Central memory CD8-positive, alpha-beta T cell (primary cell): ENCODE data around the gene MYO1C.
"Not testable (repeated sequence)": the region's sequence is repeated elsewhere in the genome, so short reads cannot be mapped to it uniquely, and the experiment has no call there.

Experiments used
- ATAC-seq: fragments of 150-1000 bp; cut with Tn5 transposase; replicated peaks from 2 replicates; pipeline ENCODE4 v1.10.0; 2022; ENCODE audit warnings: mild to moderate bottlenecking, moderate FRiP score, moderate number of reproducible peaks; ENCODE audit not compliant: poor library complexity, severe bottlenecking; ENCODE audit errors: extremely low read depth
- DNase-seq, 2 donors: peaks; one replicate each; pipeline ENCODE4 v3.0.0; 2021; ENCODE audit warnings: low spot score in 2 of 2
- H3K27ac Mint-ChIP-seq: one replicate; pipeline ENCODE4 v1.8.0; 2022; ENCODE audit warnings: low read depth, mild to moderate bottlenecking, moderate library complexity, mixed read lengths
- H3K27me3 Mint-ChIP-seq: one replicate; pipeline ENCODE4 v1.8.0; 2022; ENCODE audit warnings: mixed read lengths
- H3K36me3 Mint-ChIP-seq: one replicate; pipeline ENCODE4 v1.8.0; 2022; ENCODE audit warnings: mild to moderate bottlenecking, moderate library complexity, mixed read lengths; ENCODE audit not compliant: insufficient read depth
- H3K4me1 Mint-ChIP-seq: one replicate; pipeline ENCODE4 v1.8.0; 2022; ENCODE audit warnings: mixed read lengths
- H3K4me3 Mint-ChIP-seq: one replicate; pipeline ENCODE4 v1.8.0; 2022; ENCODE audit warnings: mild to moderate bottlenecking, moderate library complexity, mixed read lengths
- H3K9me3 Mint-ChIP-seq: one replicate; pipeline ENCODE4 v1.8.0; 2022; ENCODE audit warnings: mixed read lengths

MYO1C gene

DNA sequence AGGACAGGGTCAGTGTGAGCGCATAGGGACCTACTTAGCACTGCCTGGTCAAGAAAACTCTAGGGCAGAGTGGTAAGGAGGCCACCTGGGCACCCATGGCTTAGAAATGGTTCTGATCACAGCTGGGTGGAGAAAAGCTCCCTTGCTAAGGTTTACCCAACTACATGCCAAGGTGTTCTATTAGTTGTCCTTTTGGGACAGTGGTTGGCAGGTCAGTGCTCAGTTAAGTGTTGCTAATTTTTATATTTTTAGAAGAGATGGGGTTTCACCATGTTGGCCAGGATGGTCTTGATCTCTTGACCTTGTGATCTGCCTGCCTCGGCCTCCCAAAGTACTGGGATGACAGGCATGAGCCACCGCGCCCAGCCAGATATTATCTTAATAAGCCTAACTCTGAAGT is 46.8 kb downstream of the MYO1C start:
- peaks cover 25% of the 10 kb centered on the region for H3K4me1 Mint-ChIP-seq
- DNase-seq, ATAC-seq, H3K4me3 Mint-ChIP-seq, H3K27me3 Mint-ChIP-seq, H3K9me3 Mint-ChIP-seq: not testable (repeated sequence)
- H3K27ac Mint-ChIP-seq, result peak overlapping the region; percentile 22
- peaks cover 13% of the 10 kb centered on the region for H3K36me3 Mint-ChIP-seq

DNA sequence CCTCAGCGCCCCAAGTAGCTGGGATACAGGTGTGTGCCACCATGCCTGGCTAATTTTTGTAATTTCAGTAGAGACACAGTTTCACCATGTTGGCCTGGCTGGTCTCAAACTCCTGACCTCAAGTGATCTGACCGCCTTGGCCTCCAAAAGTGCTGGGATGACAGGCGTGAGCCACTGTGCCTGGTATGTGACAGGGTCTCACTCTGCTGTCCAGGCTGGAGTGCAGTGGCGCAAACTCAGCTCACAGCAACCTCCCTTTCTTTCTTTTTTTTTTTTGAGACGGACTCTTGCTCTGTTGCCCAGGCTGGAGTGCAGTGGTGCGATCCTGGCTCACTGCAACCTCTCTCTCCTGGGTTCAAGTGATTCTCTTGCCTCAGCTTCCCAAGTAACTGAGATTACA is 49.8 kb downstream of the MYO1C start:
- not testable (repeated sequence) for H3K27ac Mint-ChIP-seq, DNase-seq, H3K4me3 Mint-ChIP-seq, H3K27me3 Mint-ChIP-seq, ATAC-seq, H3K9me3 Mint-ChIP-seq
- Mint-ChIP-seq H3K4me1 (peaks cover 13% of the 10 kb centered on the region), H3K36me3 (peaks cover 15% of the 10 kb centered on the region)

DNA sequence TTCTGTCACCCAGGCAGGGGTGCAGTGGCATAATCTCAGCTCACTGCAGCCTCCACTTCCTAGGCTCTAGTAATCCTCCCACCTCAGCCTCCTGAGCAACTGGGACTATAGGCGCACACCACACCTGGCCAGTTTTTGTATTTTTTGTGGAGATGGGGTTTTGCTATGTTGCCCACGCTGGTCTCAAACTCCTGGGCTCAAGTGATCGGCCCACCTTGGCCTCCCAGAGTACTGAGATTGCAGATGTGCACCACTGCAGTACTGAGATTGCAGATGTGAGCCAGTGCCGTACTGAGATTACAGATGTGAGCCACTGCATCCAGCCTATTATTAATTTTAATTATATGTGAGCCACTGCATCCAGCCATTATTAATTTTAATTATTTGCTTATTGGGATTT is 50.3 kb downstream of the MYO1C start:
- no peak for ATAC-seq
- no peak overlapping the region for H3K4me3 Mint-ChIP-seq
- DNase-seq, result no peak
- H3K27ac Mint-ChIP-seq, result no peak overlapping the region
- H3K9me3 Mint-ChIP-seq, result no peaks in the 10 kb centered on the region
- no peaks in the 10 kb centered on the region for H3K27me3 Mint-ChIP-seq
- H3K4me1 Mint-ChIP-seq, result peaks cover 13% of the 10 kb centered on the region
- H3K36me3 Mint-ChIP-seq, result peaks cover 13% of the 10 kb centered on the region

DNA sequence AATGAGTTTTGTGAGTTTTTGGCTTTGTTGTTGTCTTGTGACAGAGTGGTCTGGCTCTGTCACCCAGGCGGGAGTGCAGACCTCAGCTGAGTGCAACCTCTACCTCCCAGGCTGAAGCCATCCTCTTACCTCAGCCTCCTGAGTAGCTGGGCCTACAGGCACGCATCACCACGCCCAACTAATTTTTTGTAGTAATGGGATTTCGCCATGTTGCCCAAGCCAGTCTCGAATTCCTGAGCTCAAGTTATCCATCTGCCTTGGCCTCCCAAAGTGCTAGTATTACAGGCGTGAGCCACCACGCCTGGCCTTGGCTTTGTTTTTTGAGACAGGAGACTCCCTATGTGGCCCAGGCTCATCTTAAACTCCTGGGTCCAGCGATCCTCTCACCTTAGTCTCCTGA is 51.6 kb downstream of the MYO1C start:
- no peak for ATAC-seq
- Mint-ChIP-seq H3K4me3 (no peak overlapping the region), H3K9me3 (no peaks in the 10 kb centered on the region), H3K4me1 (peaks cover 21% of the 10 kb centered on the region), H3K36me3 (peaks cover 17% of the 10 kb centered on the region), H3K27ac (no peak overlapping the region), H3K27me3 (no peaks in the 10 kb centered on the region)
- no peak for DNase-seq

DNA sequence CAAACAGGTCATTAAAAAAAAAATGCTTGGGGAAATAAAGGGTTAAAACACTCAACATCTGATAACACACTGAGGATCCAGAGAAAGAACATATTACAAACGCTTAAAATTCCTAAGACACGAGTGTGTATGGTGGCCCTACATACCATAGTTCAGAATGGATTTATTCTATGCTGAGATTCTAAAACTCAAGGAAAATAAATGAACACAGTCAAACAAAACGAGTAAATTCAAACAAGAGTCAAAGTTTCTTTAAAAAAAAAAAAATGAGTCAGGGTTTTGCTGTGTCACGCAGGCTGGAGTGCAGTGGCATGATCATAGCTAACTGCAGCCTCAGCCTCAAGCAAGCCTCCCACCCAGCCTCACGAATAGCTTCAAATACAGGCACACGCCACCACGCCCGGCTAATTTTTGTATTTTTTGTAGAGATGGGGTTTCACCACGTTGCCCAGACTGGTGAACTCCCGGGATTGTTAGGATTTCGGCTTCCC is 53.8 kb downstream of the MYO1C start:
- Mint-ChIP-seq H3K36me3 (peaks cover 21% of the 10 kb centered on the region), H3K9me3 (no peaks in the 10 kb centered on the region), H3K4me1 (peaks cover 17% of the 10 kb centered on the region), H3K4me3 (no peak overlapping the region), H3K27me3 (no peaks in the 10 kb centered on the region), H3K27ac (no peak overlapping the region)
- no peak for ATAC-seq
- DNase-seq, result no peak

DNA sequence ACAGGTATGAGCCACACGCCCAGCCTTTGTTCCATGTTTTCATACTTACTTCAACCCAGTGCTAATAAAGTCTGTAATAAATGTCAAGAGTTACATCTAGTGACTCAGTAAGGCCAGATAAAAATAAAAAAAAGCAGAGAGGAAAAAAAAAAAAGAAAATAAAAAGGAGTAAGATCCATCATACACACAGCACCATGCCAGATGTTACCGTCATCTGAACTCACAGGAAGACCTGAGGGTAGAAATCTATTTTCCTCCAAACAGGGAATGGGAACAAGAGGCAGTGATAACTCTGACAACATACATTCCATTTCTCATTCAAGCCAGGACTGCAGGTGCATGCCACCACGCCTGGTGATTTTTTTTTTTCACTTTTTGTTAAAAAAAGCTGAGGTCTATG is 57.2 kb downstream of the MYO1C start:
- ATAC-seq, result no peak
- no peak for DNase-seq
- Mint-ChIP-seq H3K27ac (peak overlapping the region; percentile 14), H3K9me3 (no peaks in the 10 kb centered on the region), H3K36me3 (peaks cover 30% of the 10 kb centered on the region), H3K4me3 (no peak overlapping the region), H3K27me3 (no peaks in the 10 kb centered on the region), H3K4me1 (peaks cover 28% of the 10 kb centered on the region)

DNA sequence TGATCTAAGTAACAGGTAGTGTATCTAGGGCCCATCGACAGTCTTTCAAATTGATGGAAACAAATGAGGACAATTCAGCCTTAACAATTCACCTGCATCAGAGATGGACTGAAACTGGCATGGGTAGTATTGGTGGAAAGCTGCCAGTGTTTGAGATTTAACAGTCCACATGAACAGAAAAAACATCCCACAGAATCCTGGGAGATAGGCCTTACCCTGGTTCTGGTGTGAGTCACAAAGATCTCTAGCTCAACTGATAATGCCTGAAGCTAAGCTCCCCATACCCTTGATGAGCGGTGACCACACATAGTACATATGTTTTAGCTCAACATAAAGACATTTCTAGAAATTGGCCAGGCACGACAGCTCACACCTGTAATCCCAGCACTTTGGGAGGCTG is 58.3 kb downstream of the MYO1C start:
- Mint-ChIP-seq H3K27me3 (no peaks in the 10 kb centered on the region), H3K4me3 (no peak overlapping the region), H3K27ac (no peak overlapping the region), H3K4me1 (peaks cover 28% of the 10 kb centered on the region), H3K9me3 (no peaks in the 10 kb centered on the region), H3K36me3 (peaks cover 32% of the 10 kb centered on the region)
- DNase-seq (no peak), ATAC-seq (no peak)

DNA sequence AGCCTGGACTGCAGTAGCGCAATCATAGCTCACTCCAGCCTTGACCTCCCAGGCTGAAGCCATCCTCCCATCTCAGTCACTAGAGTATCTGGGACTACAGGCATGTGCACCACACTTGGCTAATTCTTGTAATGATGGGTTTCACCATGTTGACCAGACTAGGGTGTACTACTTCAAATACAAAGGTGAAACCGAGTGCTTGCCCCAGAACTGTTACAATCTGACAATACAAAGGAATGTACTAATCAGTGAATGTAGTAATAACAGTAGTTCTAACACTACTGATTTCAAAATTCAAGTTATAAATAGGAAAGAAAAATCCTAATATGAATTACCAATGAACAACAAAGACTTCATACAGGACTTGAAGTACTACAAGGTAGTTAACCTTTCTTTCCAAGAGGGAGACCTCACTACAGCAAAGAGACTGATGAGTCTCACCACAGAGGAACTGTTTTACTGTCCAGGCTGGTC is 60.8 kb downstream of the MYO1C start:
- ATAC-seq (no peak), DNase-seq (no peak)
- peaks cover 33% of the 10 kb centered on the region for H3K36me3 Mint-ChIP-seq
- H3K27me3 Mint-ChIP-seq, result no peaks in the 10 kb centered on the region
- no peaks in the 10 kb centered on the region for H3K9me3 Mint-ChIP-seq
- H3K4me1 Mint-ChIP-seq, result peaks cover 24% of the 10 kb centered on the region
- H3K27ac Mint-ChIP-seq, result peak overlapping the region; percentile 22
- no peak overlapping the region for H3K4me3 Mint-ChIP-seq

DNA sequence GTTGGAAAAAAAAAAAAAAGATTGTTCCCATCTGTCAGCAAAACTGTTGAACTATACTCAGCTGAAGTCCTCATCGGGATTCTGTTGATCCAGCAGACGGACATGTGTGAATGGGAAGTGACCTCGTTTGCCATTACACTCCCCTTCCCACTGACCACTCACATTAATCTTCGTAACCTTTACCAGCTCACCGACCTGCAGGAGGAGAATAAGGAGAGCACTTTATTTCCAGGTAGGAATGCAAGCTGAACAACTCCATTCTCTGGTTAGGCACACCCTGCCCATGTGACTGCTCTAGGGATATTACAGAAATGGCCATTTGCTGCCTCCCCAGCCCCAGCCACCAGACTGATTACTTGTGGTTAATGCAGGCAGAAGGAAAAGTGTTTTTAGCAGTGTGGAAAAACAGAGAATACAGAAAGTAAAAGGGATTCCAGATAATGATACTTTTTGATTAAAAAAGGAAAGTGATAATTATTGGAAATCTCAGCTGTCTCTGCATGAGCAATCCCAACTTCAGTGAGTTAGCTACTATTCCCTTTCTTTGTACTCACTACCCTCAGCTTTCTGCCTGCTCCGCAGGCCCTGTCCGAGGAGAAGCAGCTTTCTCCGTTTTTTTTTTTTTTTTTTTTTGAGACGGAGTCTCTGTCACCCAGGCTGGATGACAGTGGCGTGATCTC is 68.9 kb downstream of the MYO1C start:
- H3K4me1 Mint-ChIP-seq, result peaks cover 7% of the 10 kb centered on the region
- H3K4me3 Mint-ChIP-seq, result no peak overlapping the region
- H3K9me3 Mint-ChIP-seq, result no peaks in the 10 kb centered on the region
- DNase-seq, result no peak
- ATAC-seq, result no peak
- no peak overlapping the region for H3K27ac Mint-ChIP-seq
- no peaks in the 10 kb centered on the region for H3K27me3 Mint-ChIP-seq
- H3K36me3 Mint-ChIP-seq, result peaks cover 34% of the 10 kb centered on the region

DNA sequence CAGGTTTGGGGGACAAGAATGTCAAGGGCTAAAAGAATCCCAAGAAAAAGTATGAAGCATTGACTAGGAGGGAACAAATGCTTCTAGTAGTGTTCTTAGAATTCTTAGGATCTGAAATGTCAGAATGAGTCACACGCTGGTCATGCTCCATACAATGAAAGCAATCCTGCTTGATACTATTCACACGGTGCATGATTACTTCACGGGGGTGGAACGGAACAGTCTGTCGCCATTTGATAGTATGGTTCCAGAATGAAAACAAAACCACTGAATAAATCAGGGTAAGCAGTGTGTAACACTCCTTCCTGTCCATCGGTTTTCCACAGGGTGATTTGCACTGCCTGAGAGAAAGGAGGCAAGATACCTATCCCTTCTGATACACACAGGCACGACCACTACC is 69.6 kb downstream of the MYO1C start:
- DNase-seq, result no peak
- Mint-ChIP-seq H3K36me3 (peaks cover 35% of the 10 kb centered on the region), H3K4me3 (no peak overlapping the region), H3K27me3 (no peaks in the 10 kb centered on the region), H3K9me3 (no peaks in the 10 kb centered on the region), H3K27ac (no peak overlapping the region), H3K4me1 (peaks cover 7% of the 10 kb centered on the region)
- ATAC-seq, result no peak

DNA sequence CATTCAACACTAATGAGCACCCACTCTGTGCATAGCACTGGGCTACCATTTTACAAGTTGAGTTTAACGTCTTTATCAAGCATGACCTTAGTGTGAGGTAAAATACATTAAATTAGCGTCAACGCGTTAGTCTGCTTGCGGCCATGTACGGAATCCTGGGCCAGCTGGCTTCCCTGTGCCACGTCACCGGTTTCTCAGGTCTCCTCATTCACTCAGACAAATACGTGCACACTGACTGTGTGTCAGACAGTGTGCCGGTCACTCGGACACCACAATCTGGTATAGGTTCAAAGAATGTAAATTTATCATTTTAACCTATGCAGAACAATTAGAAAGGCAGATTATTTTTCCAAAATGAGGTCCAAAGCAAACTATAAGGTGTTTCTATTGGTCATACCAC is 71.0 kb downstream of the MYO1C start:
- H3K9me3 Mint-ChIP-seq, result no peaks in the 10 kb centered on the region
- ATAC-seq (no peak), DNase-seq (no peak)
- H3K27ac Mint-ChIP-seq, result no peak overlapping the region
- peaks cover 7% of the 10 kb centered on the region for H3K4me1 Mint-ChIP-seq
- no peaks in the 10 kb centered on the region for H3K27me3 Mint-ChIP-seq
- H3K36me3 Mint-ChIP-seq, result peaks cover 38% of the 10 kb centered on the region
- H3K4me3 Mint-ChIP-seq, result no peak overlapping the region

DNA sequence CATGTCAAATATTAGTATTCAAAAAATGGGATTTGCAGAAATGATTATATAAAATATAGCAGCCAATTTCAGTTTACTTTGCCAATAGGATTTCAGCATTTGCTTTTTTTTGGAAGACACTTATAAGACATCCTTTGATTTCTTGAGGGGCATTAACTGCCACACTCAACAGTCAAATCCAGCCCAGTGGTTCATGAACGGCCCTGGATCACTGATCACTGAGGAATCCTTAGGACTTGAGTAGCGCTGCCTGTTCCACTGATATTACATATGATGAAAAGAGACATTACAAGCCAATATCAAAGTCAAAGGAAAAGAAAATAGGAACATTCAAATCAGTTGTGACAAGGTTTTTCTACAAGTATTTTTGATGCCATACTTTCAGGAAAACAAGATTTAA is 71.5 kb downstream of the MYO1C start:
- Mint-ChIP-seq H3K4me1 (peaks cover 7% of the 10 kb centered on the region), H3K36me3 (peaks cover 39% of the 10 kb centered on the region), H3K27ac (no peak overlapping the region), H3K4me3 (no peak overlapping the region), H3K9me3 (no peaks in the 10 kb centered on the region), H3K27me3 (no peaks in the 10 kb centered on the region)
- DNase-seq (no peak), ATAC-seq (no peak)

DNA sequence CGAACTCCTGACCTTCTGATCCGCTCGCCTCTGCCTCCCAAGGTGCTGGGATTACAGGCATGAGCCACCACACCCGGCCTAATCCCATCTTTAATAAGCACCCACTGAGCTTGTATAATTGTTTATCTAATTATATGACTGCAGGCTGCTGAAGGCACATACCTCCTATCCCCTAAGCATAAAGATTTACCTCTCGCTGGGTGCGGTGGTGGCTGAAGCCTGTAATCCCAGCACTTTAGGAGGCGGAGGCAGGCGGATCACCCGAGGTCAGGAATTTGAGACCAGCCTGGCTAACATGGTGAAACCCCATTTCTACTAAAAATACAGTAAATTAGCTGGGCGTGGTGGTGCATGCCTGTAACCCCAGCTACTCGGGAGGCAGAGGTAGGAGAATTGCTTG is 72.3 kb downstream of the MYO1C start:
- H3K4me1 Mint-ChIP-seq, result no peaks in the 10 kb centered on the region

More for the DNA sequence above, 72.3 kb downstream of the MYO1C start:
- ATAC-seq (no peak), DNase-seq (no peak)
- no peaks in the 10 kb centered on the region for H3K9me3 Mint-ChIP-seq
- peaks cover 36% of the 10 kb centered on the region for H3K36me3 Mint-ChIP-seq
- H3K27ac Mint-ChIP-seq, result no peak overlapping the region
- no peaks in the 10 kb centered on the region for H3K27me3 Mint-ChIP-seq
- no peak overlapping the region for H3K4me3 Mint-ChIP-seq
